ENCODE measurements around the gene RAB11A. TPM values are rescaled to one million over a fixed set of nuclear protein-coding genes. Genes with fewer than 3 reads are reported as not detected.

Gene RAB11A
- total and polyA plus RNA-seq, 2 of the 13 experiments (the other 11 are each of a cell fraction or from before 2014, with no cell fraction given): 161 to 162 TPM

- TF ChIP-seq USF2 (IDR thresholded peaks at IDR 0.05; ENCODE audit: low read depth, low read length): no peak
- no peak; the same call in 1 of the 2 replicates for TF ChIP-seq USF2 (CRISPR knock-in tag; IDR thresholded peaks at IDR 0.05; ENCODE audit: borderline replicate concordance)
- peak; percentile 96 for TF ChIP-seq RBM22 (optimal IDR thresholded peaks at IDR 0.05; ENCODE audit: low read length)
- no peak for TF ChIP-seq MBD4 (IDR thresholded peaks at IDR 0.05; ENCODE audit: borderline replicate concordance, low read length)
- 0 out of 2 replicates have a peak, but pooled peaks have one; percentile 9 for TF ChIP-seq ZNF121 (CRISPR knock-in tag; IDR thresholded peaks at IDR 0.05)
- no peak; the same call in 1 of the 2 replicates for TF ChIP-seq RELA (CRISPR knock-in tag; IDR thresholded peaks at IDR 0.05)
- peak; percentile 65 for TF ChIP-seq ZNF777 (CRISPR knock-in tag; IDR thresholded peaks at IDR 0.05)
- TF ChIP-seq NCOA5 (CRISPR knock-in tag; IDR thresholded peaks at IDR 0.05): no peak
- TF ChIP-seq CERS6 (CRISPR knock-in tag; IDR thresholded peaks at IDR 0.05): no peak
- TF ChIP-seq ZBTB40 (IDR thresholded peaks at IDR 0.05): peak; percentile 84
- TF ChIP-seq ZBTB40 (CRISPR knock-in tag; IDR thresholded peaks at IDR 0.05): peak; percentile 76; the same call in 1 of the 2 replicates
- no peak for TF ChIP-seq ZNF792 (CRISPR knock-in tag; IDR thresholded peaks at IDR 0.05)
- 0 out of 2 replicates have a peak, but pooled peaks have one; percentile 34 for TF ChIP-seq ZNF652 (CRISPR knock-in tag; IDR thresholded peaks at IDR 0.05; ENCODE audit: borderline replicate concordance, low read depth)
- no peak; the same call in 1 of the 2 replicates for TF ChIP-seq MAF1 (CRISPR knock-in tag; IDR thresholded peaks at IDR 0.05; ENCODE audit: borderline replicate concordance)
- TF ChIP-seq KAT8 (CRISPR knock-in tag; IDR thresholded peaks at IDR 0.05): peak; percentile 92
- TF ChIP-seq ZNF343 (CRISPR knock-in tag; IDR thresholded peaks at IDR 0.05): peak; percentile 29; the same call in 1 of the 2 replicates
- no peak for TF ChIP-seq PITX1 (CRISPR knock-in tag; IDR thresholded peaks at IDR 0.05)
- peak; percentile 51; the same call in 1 of the 2 replicates for TF ChIP-seq ZNF629 (CRISPR knock-in tag; conservative IDR thresholded peaks at IDR 0.05)
- peak; percentile 44; the same call in 1 of the 2 replicates for TF ChIP-seq HNRNPL (IDR thresholded peaks at IDR 0.05; ENCODE audit: low read depth, low read length)
Measured at GRCh38 chr15:65869126-65869953, at the start of gene RAB11A (continued).

All from HepG2 (cell line).